Measurements from ENCODE around the gene TEC. TPM values are rescaled to one million over a fixed set of nuclear protein-coding genes. Genes with fewer than 3 reads are reported as not detected.

TEC gene
- total and polyA plus RNA-seq, 9 of the 15 experiments (the other 6 are each of a cell fraction or from before 2014, with no cell fraction given) = 5.3 to 14.7 (median 8.8) TPM

DNA sequence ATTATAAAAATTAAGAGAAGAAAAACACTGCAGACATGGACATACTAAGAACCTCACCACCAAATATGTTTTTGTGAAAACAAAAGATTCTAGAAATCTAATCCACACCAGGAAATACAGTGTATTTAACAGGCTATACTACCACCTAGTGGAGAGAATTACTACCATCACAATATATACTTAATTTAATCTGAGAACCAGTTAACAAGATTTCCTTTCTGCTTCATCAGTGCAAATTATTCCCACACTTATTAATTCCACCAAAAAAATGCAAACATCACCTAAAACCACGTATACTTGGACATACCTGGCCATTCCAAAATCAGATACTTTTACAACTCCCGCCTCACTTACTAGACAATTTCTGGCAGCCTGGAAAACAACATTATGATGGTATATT is 128.6 kb downstream of the TEC start:
- Histone ChIP-seq H3K79me2 (ENCODE audit: control insufficient read depth, insufficient read depth, low read length) (no peaks in the 10 kb centered on the region), H3K9me1 (ENCODE audit: control insufficient read depth, insufficient read depth, low read length) (no peaks in the 10 kb centered on the region), H3K36me3 (ENCODE audit: control insufficient read depth, insufficient read depth, low read length) (peaks cover 60% of the 10 kb centered on the region), H3K4me1 (replicated peaks in 1 of 2; ENCODE audit: control insufficient read depth in 2 of 2, insufficient read depth in 2 of 2, low read length in 2 of 2) (no peaks in the 10 kb centered on the region), H4K20me1 (replicated peaks; ENCODE audit: control insufficient read depth, insufficient read depth, low read length) (no peaks in the 10 kb centered on the region), H3K27ac (ENCODE audit: extremely low read depth, low read depth, low read length) (no peak overlapping the region), H3K27me3 (ENCODE audit: control insufficient read depth in 2 of 2, insufficient read depth in 2 of 2, low read length in 2 of 2) (no peaks in the 10 kb centered on the region), H3K4me3 (no peak overlapping the region), H3K9me3 (replicated peaks; ENCODE audit: control insufficient read depth, insufficient read depth, low read depth, low read length) (no peaks in the 10 kb centered on the region), H3K9ac (ENCODE audit: insufficient read depth in 1 of 2, low read depth in 2 of 2, low read length in 2 of 2) (no peak overlapping the region), H3K4me2 (ENCODE audit: insufficient read depth, low read length) (no peak overlapping the region), H2AFZ (ENCODE audit: low read depth, low read length) (no peak overlapping the region)
- in situ Hi-C loops (cut with MboI) = loop anchor here (10.0 kb wide), 1 partner anchor 134 kb away; no protein-coding TSS in a partner anchor
- 42% methylated on average over 2 of the region's 2 CpGs for WGBS (ENCODE audit: insufficient coverage, low coverage, missing lambda C conversion rate)
- peak; percentile 23 for FAIRE-seq
- peak; percentile 91 for ATAC-seq
- no TSS peak for BruUV-seq (replicated peaks)
- intact Hi-C loops (cut with micrococcal nuclease) = no loop called here
- ChIA-PET POLR2A (no interaction called here), CTCF (ENCODE audit: low intra/inter-chr PET ratio) (interaction anchor here (1.4 kb wide), 1 partner anchor 138 kb away, joined by 4 read pairs; no protein-coding TSS in a partner anchor)
- peak; percentile 21 to 41 (median 32) for DNase-seq (ENCODE audit: extremely low read depth in 1 of 4, low spot score in 3 of 4)
- TF ChIP-seq SMC3 (conservative IDR thresholded peaks at IDR 0.05; ENCODE audit: insufficient read depth, low read depth, low read length) = 0 out of 2 replicates have a peak, but pooled peaks have one; percentile 35
- no peak for TF ChIP-seq PTTG1 (tag; IDR thresholded peaks at IDR 0.05; ENCODE audit: low read depth)
- TF ChIP-seq MNT (conservative IDR thresholded peaks at IDR 0.05) = 0 out of 4 replicates have a peak, but pooled peaks of 1 of the 2 experiments have one; percentile 23
- no peak for TF ChIP-seq TSC22D4 (tag; IDR thresholded peaks at IDR 0.05)
- TF ChIP-seq HNRNPUL1 (IDR thresholded peaks at IDR 0.05; ENCODE audit: low read length) = no peak
- TF ChIP-seq FOXP4 (CRISPR knock-in tag; IDR thresholded peaks at IDR 0.05; ENCODE audit: borderline replicate concordance) = no peak
- TF ChIP-seq MCM7 (IDR thresholded peaks at IDR 0.05) = no peak
- no peak for TF ChIP-seq CCNT2 (IDR thresholded peaks at IDR 0.05; ENCODE audit: borderline replicate concordance, extremely low read depth, insufficient read length, low read depth, low read length)
- no peak for TF ChIP-seq ZNF239 (CRISPR knock-in tag; IDR thresholded peaks at IDR 0.05)
- no peak for TF ChIP-seq SOX6 (IDR thresholded peaks at IDR 0.05)
- TF ChIP-seq RBBP5 (IDR thresholded peaks at IDR 0.05; ENCODE audit: borderline replicate concordance, insufficient read depth, low read length, poor library complexity, severe bottlenecking) = no peak
- TF ChIP-seq BACH1 (tag; IDR thresholded peaks at IDR 0.05) = no peak
- TF ChIP-seq ATF7 (IDR thresholded peaks at IDR 0.05) = no peak
- TF ChIP-seq ZNF23 (CRISPR knock-in tag; IDR thresholded peaks at IDR 0.05) = no peak
- TF ChIP-seq, protein P1, sequence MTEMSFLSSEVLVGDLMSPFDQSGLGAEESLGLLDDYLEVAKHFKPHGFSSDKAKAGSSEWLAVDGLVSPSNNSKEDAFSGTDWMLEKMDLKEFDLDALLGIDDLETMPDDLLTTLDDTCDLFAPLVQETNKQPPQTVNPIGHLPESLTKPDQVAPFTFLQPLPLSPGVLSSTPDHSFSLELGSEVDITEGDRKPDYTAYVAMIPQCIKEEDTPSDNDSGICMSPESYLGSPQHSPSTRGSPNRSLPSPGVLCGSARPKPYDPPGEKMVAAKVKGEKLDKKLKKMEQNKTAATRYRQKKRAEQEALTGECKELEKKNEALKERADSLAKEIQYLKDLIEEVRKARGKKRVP (CRISPR knock-in tag; IDR thresholded peaks at IDR 0.05) = no peak
- no peak for TF ChIP-seq USF1 (CRISPR knock-in tag; IDR thresholded peaks at IDR 0.05)

Data from K562 (cell line).